Pancreas (tissue), 10 donors: ENCODE data around the gene EEF1E1. TPM values are rescaled to one million over a fixed set of nuclear protein-coding genes. Genes with fewer than 3 reads are reported as not detected.

ENCODE experiments used
- ATAC-seq, 4 donors: fragments of 200-7000 bp; cut with Tn5 transposase; one replicate each; pipeline versions ENCODE4 v1.8.0 to v1.9.1; 2020; ENCODE audit warnings: mild to moderate bottlenecking in 4 of 4, moderate library complexity in 4 of 4
- DNase-seq, 6 donors: peaks; one replicate each; pipeline ENCODE4 v3.0.0-alpha.2; 2020
- FAIRE-seq: peaks from 2 replicates; lab custom pipeline; 2012; peaks lifted over from hg19 to GRCh38; lab: Jason Lieb, UNC
- H3K27ac ChIP-seq, 4 donors: fragments of 200-600 bp; sonication (generic); 1 replicate in 3 of 4; 2 replicates in 1 of 4; pipeline versions ENCODE4 v1.5.0 to v1.8.0; 2020
- H3K27me3 ChIP-seq, 4 donors: fragments of 200-600 bp; one replicate each; pipeline ENCODE4 v1.8.0; 2021
- H3K36me3 ChIP-seq, 3 donors: fragments of 200-600 bp; sonication (generic) in 1 of 3; one replicate each; pipeline versions ENCODE4 v1.5.0 to v1.8.0; 2020 to 2021
- H3K4me1 ChIP-seq, 3 donors: fragments of 200-600 bp; one replicate each; pipeline ENCODE4 v1.8.0; 2021
- H3K4me3 ChIP-seq, 4 donors: fragments of 200-600 bp; sonication (generic) in 2 of 4; one replicate each; pipeline versions ENCODE4 v1.5.0 to v1.8.0; 2020 to 2021
- H3K9me3 ChIP-seq, 4 donors: fragments of 200-600 bp; one replicate each; pipeline ENCODE4 v1.8.0; 2021
- WGBS, 2 donors: extraction: QIAGEN DNeasy Blood & Tissue Kit; methylation state at CpG; one replicate each; pipeline ENCODE4 v1.1.7; 2013; 5-methylcytosine and 5-hydroxymethylcytosine counted together
- intact Hi-C, 3 donors: fragments of 100-400 bp; cut with DNase I; formaldehyde crosslinking; loops; one replicate each; pipeline versions ENCODE4 v1.11.1 to v1.14.2; 2022
- polyA plus RNA-seq, 2 donors: library from polyadenylated mRNA; stranded (reverse); fragments of 200-250 nt; gene quantifications; one replicate each; pipeline ENCODE4 v1.2.3, GENCODE V29; 2013
- total RNA-seq, 6 donors: library from RNA; stranded (reverse); fragmentation: NEBNext Ultra II Directional in 4 of 6; extraction: Animal tissue kit (Norgen Biotek cat#: 25700) in 4 of 6; gene quantifications; one replicate each; pipeline versions ENCODE4 v1.2.1 to v1.2.4, GENCODE V29; 2021 to 2023
- TF ChIP-seq, protein P1 (sequence below), 4 donors: fragments of 200-600 bp; sonication (generic) in 3 of 4; IDR thresholded peaks; one replicate each; pipeline versions ENCODE4 v1.5.0 to v1.8.0; 2021; ENCODE audit warnings: antibody characterized with exemption in 4 of 4
- donor health status: healthy with polysubstance abuse.
- donor health status: DM: no; HTN: no; CAD: no; lungs with moderate emphysema.
- donor health status: DM: no; HTN: no; CAD: no.
- donor health status: control.
- donor health status: control.
- donor health status: Bipolar disorder and iron deficiency.
- donor health status: DM: yes; HTN: yes; CAD: no.
- donor health status: DM: no; HTN: no; CAD: no.
- donor health status: DM: no; HTN: no; CAD: no.
- donor health status: DM: yes; HTN: yes; CAD: no.

The EEF1E1 gene
- total and polyA plus RNA-seq, 8 donors, result 5.6 to 20.6 (median 13.0) TPM

- no peak for FAIRE-seq
- Histone ChIP-seq H3K27ac (no peak overlapping the region), H3K4me3 (no peak overlapping the region), H3K9me3 (no peaks in the 10 kb centered on the region), H3K27me3 (no peaks in the 10 kb centered on the region), H3K36me3 (no peaks in the 10 kb centered on the region), H3K4me1 (peaks cover 0 to 7% (median 3%) of the 10 kb centered on the region in 3 donors)
- DNase-seq, result no peak
- TF ChIP-seq, protein P1, sequence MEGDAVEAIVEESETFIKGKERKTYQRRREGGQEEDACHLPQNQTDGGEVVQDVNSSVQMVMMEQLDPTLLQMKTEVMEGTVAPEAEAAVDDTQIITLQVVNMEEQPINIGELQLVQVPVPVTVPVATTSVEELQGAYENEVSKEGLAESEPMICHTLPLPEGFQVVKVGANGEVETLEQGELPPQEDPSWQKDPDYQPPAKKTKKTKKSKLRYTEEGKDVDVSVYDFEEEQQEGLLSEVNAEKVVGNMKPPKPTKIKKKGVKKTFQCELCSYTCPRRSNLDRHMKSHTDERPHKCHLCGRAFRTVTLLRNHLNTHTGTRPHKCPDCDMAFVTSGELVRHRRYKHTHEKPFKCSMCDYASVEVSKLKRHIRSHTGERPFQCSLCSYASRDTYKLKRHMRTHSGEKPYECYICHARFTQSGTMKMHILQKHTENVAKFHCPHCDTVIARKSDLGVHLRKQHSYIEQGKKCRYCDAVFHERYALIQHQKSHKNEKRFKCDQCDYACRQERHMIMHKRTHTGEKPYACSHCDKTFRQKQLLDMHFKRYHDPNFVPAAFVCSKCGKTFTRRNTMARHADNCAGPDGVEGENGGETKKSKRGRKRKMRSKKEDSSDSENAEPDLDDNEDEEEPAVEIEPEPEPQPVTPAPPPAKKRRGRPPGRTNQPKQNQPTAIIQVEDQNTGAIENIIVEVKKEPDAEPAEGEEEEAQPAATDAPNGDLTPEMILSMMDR (IDR thresholded peaks at IDR 0.05), result no peak
- no peak for ATAC-seq
- intact Hi-C loops, result no loop called here
- WGBS, 2 donors, result 92 to 94% methylated on average over 4 of the region's 4 CpGs
Observed at GRCh38 chr6:8075185-8075584, 27.2 kb downstream of the EEF1E1 start.

GRCh38 chr6:8074213-8074612, 28.1 kb downstream of the EEF1E1 start:
- H3K27ac ChIP-seq, result no peak overlapping the region
- H3K27me3 ChIP-seq, result no peaks in the 10 kb centered on the region
- no peaks in the 10 kb centered on the region for H3K9me3 ChIP-seq
- DNase-seq (no peak), ATAC-seq (no peak), FAIRE-seq (no peak)
- TF ChIP-seq, protein P1 (IDR thresholded peaks at IDR 0.05), result no peak
- H3K4me3 ChIP-seq, result no peak overlapping the region
- no peaks in the 10 kb centered on the region for H3K36me3 ChIP-seq
- intact Hi-C loops, result no loop called here
- H3K4me1 ChIP-seq, result no peaks in the 10 kb centered on the region
- WGBS, 2 donors, result 68 to 71% methylated on average over 4 of the region's 4 CpGs

- H3K4me3 ChIP-seq, result no peak overlapping the region
- WGBS, 2 donors, result 29 to 56% methylated on average over 3 of the region's 3 CpGs
- no peaks in the 10 kb centered on the region for H3K4me1 ChIP-seq
- intact Hi-C loops, result no loop called here
- no peak for ATAC-seq
- H3K27me3 ChIP-seq, result no peaks in the 10 kb centered on the region
- no peaks in the 10 kb centered on the region for H3K36me3 ChIP-seq
- TF ChIP-seq, protein P1 (IDR thresholded peaks at IDR 0.05), result no peak
- DNase-seq, result no peak
- no peak for FAIRE-seq
- H3K9me3 ChIP-seq, result no peaks in the 10 kb centered on the region
- no peak overlapping the region for H3K27ac ChIP-seq
Observed at GRCh38 chr6:8073758-8074157, 28.6 kb downstream of the EEF1E1 start.

DNA sequence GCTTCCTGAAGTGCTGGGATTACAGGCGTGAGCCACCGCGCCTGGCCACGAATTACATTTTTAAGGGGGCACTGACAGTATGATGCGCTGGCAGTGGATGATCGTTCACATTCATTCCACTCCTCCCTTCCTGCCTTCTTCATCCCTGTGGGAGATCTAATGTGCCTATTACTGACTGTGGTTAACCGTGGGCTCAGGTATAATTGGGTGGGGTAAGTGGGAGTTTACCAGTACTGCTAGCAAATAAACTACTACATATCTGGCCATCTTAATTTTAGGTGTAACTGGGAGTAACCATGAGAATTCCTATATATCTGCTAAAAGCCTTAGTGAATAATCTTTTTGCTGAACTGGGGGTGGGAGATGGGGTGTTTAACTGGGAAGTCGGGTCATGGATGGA, 31.6 kb downstream of the EEF1E1 start:
- intact Hi-C loops, result no loop called here
- Histone ChIP-seq H3K9me3 (no peaks in the 10 kb centered on the region), H3K27me3 (no peaks in the 10 kb centered on the region), H3K27ac (no peak overlapping the region), H3K4me1 (no peaks in the 10 kb centered on the region), H3K36me3 (no peaks in the 10 kb centered on the region), H3K4me3 (no peak overlapping the region)
- TF ChIP-seq, protein P1 (IDR thresholded peaks at IDR 0.05), result no peak
- WGBS, 2 donors, result 84 to 90% methylated on average over 8 of the region's 8 CpGs
- DNase-seq (no peak), FAIRE-seq (no peak), ATAC-seq (no peak)

- Histone ChIP-seq H3K4me1 (peaks cover 0 to 4% (median 3%) of the 10 kb centered on the region in 3 donors), H3K27ac (no peak overlapping the region), H3K27me3 (no peaks in the 10 kb centered on the region), H3K9me3 (no peaks in the 10 kb centered on the region), H3K4me3 (no peak overlapping the region), H3K36me3 (no peaks in the 10 kb centered on the region)
- FAIRE-seq (no peak), ATAC-seq (no peak), DNase-seq (no peak)
- TF ChIP-seq, protein P1 (IDR thresholded peaks at IDR 0.05), result no peak
- intact Hi-C loops, result no loop called here
- WGBS, 2 donors, result 63 to 78% methylated on average over 3 of the region's 3 CpGs
Observed at GRCh38 chr6:8069631-8070284, 32.6 kb downstream of the EEF1E1 start.
